Spleen (tissue), 11 donors: ENCODE data around the gene SLC25A48. TPM values are rescaled to one million over a fixed set of nuclear protein-coding genes. Genes with fewer than 3 reads are reported as not detected.
A peak's percentile ranks its signal among the peaks of the same experiment; 100 is the strongest.

Source experiments
- DNase-seq: peaks from one replicate; pipeline ENCODE4 v3.0.0-alpha.2; 2020
- H3K27ac ChIP-seq, 8 donors: fragments of 200-600 bp; sonication (generic) in 7 of 8; 1 replicate in 4 of 8; 2 replicates in 4 of 8; pipeline versions ENCODE4 v1.5.0 to v1.8.0; 2016 to 2021; ENCODE audit warnings: inconsistent platforms in 4 of 8, mild to moderate bottlenecking in 4 of 8, moderate library complexity in 1 of 8
- H3K27me3 ChIP-seq, 7 donors: fragments of 200-600 bp; sonication (generic) in 6 of 7; replicated peaks in 1 of 7; 1 replicate in 4 of 7; 2 replicates in 3 of 7; pipeline versions ENCODE4 v1.5.0 to v1.8.0; 2016 to 2021; ENCODE audit warnings: inconsistent platforms in 3 of 7, mild to moderate bottlenecking in 1 of 7
- H3K36me3 ChIP-seq, 6 donors: fragments of 200-600 bp; sonication (generic) in 5 of 6; 1 replicate in 4 of 6; 2 replicates in 2 of 6; pipeline versions ENCODE4 v1.5.0 to v1.8.0; 2016 to 2021; ENCODE audit warnings: inconsistent platforms in 2 of 6
- H3K4me1 ChIP-seq, 6 donors: fragments of 200-600 bp; sonication (generic) in 5 of 6; 1 replicate in 3 of 6; 2 replicates in 3 of 6; pipeline versions ENCODE4 v1.5.0 to v1.8.0; 2016 to 2021; ENCODE audit warnings: inconsistent platforms in 3 of 6
- H3K4me3 ChIP-seq, 8 donors: fragments of 200-600 bp; sonication (generic) in 7 of 8; 1 replicate in 4 of 8; 2 replicates in 4 of 8; pipeline versions ENCODE4 v1.5.0 to v1.8.0; 2016 to 2021; ENCODE audit warnings: inconsistent platforms in 4 of 8, mild to moderate bottlenecking in 4 of 8, moderate library complexity in 2 of 8
- H3K9me3 ChIP-seq, 8 donors: fragments of 200-600 bp; sonication (generic) in 7 of 8; 1 replicate in 4 of 8; 2 replicates in 4 of 8; pipeline versions ENCODE4 v1.5.0 to v1.8.0; 2016 to 2021; ENCODE audit warnings: inconsistent platforms in 4 of 8
- CTCF ChIP-seq, 11 experiments: fragments of 200-600 bp in 7 of 11; fragments of 450-650 bp in 4 of 11; sonication (generic) in 4 of 11; IDR thresholded peaks in 8 of 11; conservative IDR thresholded peaks in 3 of 11; 1 replicate in 7 of 11; 2 replicates in 4 of 11; pipeline versions ENCODE4 v1.4.0 to v1.8.0; 2016 to 2021; ENCODE audit warnings: antibody characterized with exemption in 11 of 11, inconsistent platforms in 4 of 11, mild to moderate bottlenecking in 1 of 11
- POLR2A ChIP-seq, 3 donors: fragments of 450-650 bp; IDR thresholded peaks; one replicate each; pipeline ENCODE4 v1.5.1; 2017; ENCODE audit warnings: antibody characterized with exemption in 3 of 3, mild to moderate bottlenecking in 1 of 3
- POLR2AphosphoS5 ChIP-seq, 3 donors: sonication (generic); formaldehyde crosslinking; IDR thresholded peaks; one replicate each; pipeline ENCODE4 v1.5.1; 2017; ENCODE audit warnings: antibody characterized with exemption in 3 of 3
- WGBS, 5 donors: extraction: QIAGEN DNeasy Blood & Tissue Kit in 3 of 5; methylation state at CpG; one replicate each; pipeline versions ENCODE4 v1.1.5 to v1.1.7; 2013 to 2018; 5-methylcytosine and 5-hydroxymethylcytosine counted together
- intact Hi-C: fragments of 100-400 bp; cut with DNase I; formaldehyde crosslinking; loops from one replicate; pipeline ENCODE4 v1.15.0; 2023; ENCODE audit warnings: low total_unique reads
- polyA plus RNA-seq, 3 donors: library from polyadenylated mRNA; stranded (reverse); fragments of 200-250 nt; gene quantifications; one replicate each; pipeline ENCODE4 v1.2.1, GENCODE V29; 2013
- total RNA-seq, 7 donors: library from RNA; depleted of rRNA in 3 of 7; stranded (reverse); fragments of >200 nt in 3 of 7; fragmentation: NEBNext Ultra II Directional in 4 of 7; extraction: Animal tissue kit (Norgen Biotek cat#: 25700) in 4 of 7; gene quantifications; one replicate each; pipeline versions ENCODE4 v1.1.0 to v1.2.1, GENCODE V29; 2016 to 2021
- donor health status: healthy with polysubstance abuse.
- donor health status: DM: no; HTN: no; CAD: no; lungs with moderate emphysema.
- donor health status: DM: no; HTN: no; CAD: no.
- donor health status: Bipolar disorder and iron deficiency.
- donor health status: healthy.
- donor health status: DM: no; HTN: no; CAD: no.
- donor health status: DM: yes; HTN: yes; CAD: no.

SLC25A48 gene
- total and polyA plus RNA-seq, 10 donors: 0.06 to 0.66 (median 0.33) TPM; not detected in 7

- WGBS, 5 donors: 80 to 94% (median 89%) methylated on average over 3 to 4 of the region's 4 CpGs
- Histone ChIP-seq H3K27me3 (peaks cover 0 to 31% (median 0%) of the 10 kb centered on the region in 7 donors), H3K4me1 (no peaks in the 10 kb centered on the region), H3K9me3 (no peaks in the 10 kb centered on the region), H3K36me3 (no peaks in the 10 kb centered on the region), H3K27ac (no peak overlapping the region), H3K4me3 (no peak overlapping the region)
- peak; percentile 40 for DNase-seq
- TF ChIP-seq CTCF (IDR thresholded peaks at IDR 0.05 in 8 of 11, conservative IDR thresholded peaks at IDR 0.05 in 3 of 11): no peak
- no peak for TF ChIP-seq POLR2A (IDR thresholded peaks at IDR 0.05)
- no peak for TF ChIP-seq POLR2AphosphoS5 (IDR thresholded peaks at IDR 0.05)
- intact Hi-C loops: no loop called here
These were observed 23.5 kb upstream of the SLC25A48 start for GRCh38 chr5:135811007-135811406.

DNA sequence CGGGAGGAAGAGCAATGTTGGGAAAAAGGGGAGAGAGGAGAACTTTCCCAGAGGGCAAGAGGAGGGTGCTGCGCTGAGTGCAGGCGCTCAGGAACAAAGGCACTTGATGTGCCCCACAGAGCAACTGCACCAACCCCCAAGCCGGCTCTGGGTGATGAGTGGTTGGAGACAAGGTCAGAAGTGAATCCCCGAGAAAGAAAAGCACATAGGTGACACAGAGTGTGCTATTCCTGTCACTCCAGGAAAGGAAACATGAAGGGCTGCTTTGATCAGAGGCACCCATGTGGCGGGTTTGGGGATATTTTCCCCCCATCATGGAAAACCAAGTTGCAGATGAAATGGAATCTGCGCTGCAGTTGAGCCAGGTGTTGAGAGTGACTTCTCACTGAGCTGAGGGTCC lies 20.7 kb upstream of the SLC25A48 start:
- TF ChIP-seq CTCF (IDR thresholded peaks at IDR 0.05 in 8 of 11, conservative IDR thresholded peaks at IDR 0.05 in 3 of 11) (no peak), POLR2A (IDR thresholded peaks at IDR 0.05) (no peak), POLR2AphosphoS5 (IDR thresholded peaks at IDR 0.05) (no peak)
- DNase-seq: no peak
- Histone ChIP-seq H3K27me3 (peaks cover 0 to 27% (median 0%) of the 10 kb centered on the region in 7 donors), H3K9me3 (no peaks in the 10 kb centered on the region), H3K27ac (no peak overlapping the region), H3K4me1 (no peaks in the 10 kb centered on the region), H3K36me3 (no peaks in the 10 kb centered on the region), H3K4me3 (no peak overlapping the region)
- intact Hi-C loops: no loop called here
- WGBS, 5 donors: 76 to 89% (median 86%) methylated on average over 7 of the region's 7 CpGs

DNA sequence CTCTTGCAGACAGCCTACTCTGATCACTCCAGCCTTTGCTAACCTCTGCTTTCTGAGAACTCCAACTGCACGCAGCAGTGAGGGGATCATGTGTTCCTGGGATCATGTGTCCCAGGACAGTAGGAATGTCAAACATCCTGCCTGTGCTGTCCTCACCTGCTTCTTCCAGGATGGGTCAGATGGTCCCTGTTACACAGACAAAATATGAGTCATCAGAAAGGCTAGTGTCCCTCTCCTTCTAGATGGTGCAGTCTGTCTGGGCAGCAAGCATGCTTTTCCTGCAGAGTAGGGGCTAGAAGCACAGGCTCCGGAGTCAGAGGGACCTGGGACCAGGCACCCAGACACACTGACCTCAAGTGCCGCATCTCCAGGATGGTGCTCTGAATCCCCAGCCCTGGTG lies 20.1 kb upstream of the SLC25A48 start:
- DNase-seq: peak; percentile 44
- Histone ChIP-seq H3K36me3 (no peaks in the 10 kb centered on the region), H3K27me3 (peaks cover 0 to 24% (median 0%) of the 10 kb centered on the region in 7 donors), H3K27ac (no peak overlapping the region), H3K4me3 (no peak overlapping the region), H3K4me1 (no peaks in the 10 kb centered on the region), H3K9me3 (no peaks in the 10 kb centered on the region)
- no peak for TF ChIP-seq CTCF (IDR thresholded peaks at IDR 0.05 in 8 of 11, conservative IDR thresholded peaks at IDR 0.05 in 3 of 11)
- TF ChIP-seq POLR2AphosphoS5 (IDR thresholded peaks at IDR 0.05): no peak
- TF ChIP-seq POLR2A (IDR thresholded peaks at IDR 0.05): no peak
- intact Hi-C loops: no loop called here
- WGBS, 5 donors: 90 to 100% (median 97%) methylated on average over 1 to 3 of the region's 3 CpGs

- TF ChIP-seq POLR2AphosphoS5 (IDR thresholded peaks at IDR 0.05) (no peak), CTCF (IDR thresholded peaks at IDR 0.05 in 8 of 11, conservative IDR thresholded peaks at IDR 0.05 in 3 of 11) (no peak), POLR2A (IDR thresholded peaks at IDR 0.05) (no peak)
- H3K27me3 ChIP-seq: peaks cover 0 to 19% (median 0%) of the 10 kb centered on the region in 7 donors
- H3K9me3 ChIP-seq: no peaks in the 10 kb centered on the region
- H3K27ac ChIP-seq: no peak overlapping the region
- H3K4me1 ChIP-seq: no peaks in the 10 kb centered on the region
- DNase-seq: no peak
- intact Hi-C loops: no loop called here
- WGBS, 5 donors: 47 to 85% (median 73%) methylated on average over 2 to 3 of the region's 3 CpGs
- H3K36me3 ChIP-seq: no peaks in the 10 kb centered on the region
- no peak overlapping the region for H3K4me3 ChIP-seq
These were observed 19.7 kb upstream of the SLC25A48 start for GRCh38 chr5:135814812-135815211.
